Natural killer cell treated with Interleukin-12 subunit alpha and Interleukin-12 subunit beta and Interleukin-15 and Interleukin-18, amount 100 ng/mL, for 72 hours (primary cell): ENCODE measurements around the gene CPM. TPM values are rescaled to one million over a fixed set of nuclear protein-coding genes. Genes with fewer than 3 reads are reported as not detected.

Source experiments
- total RNA-seq, 2 donors: library from RNA; stranded (reverse); gene quantifications; one replicate each; pipeline ENCODE4 v1.2.3, GENCODE V29; 2022

The CPM gene
- total RNA-seq, 2 donors from 2014 or later: 3.7 to 5.3 TPM

Other genes with a start within 250 kb of the CPM start
- gene NUP107, start 246.2 kb downstream of the CPM start, total RNA-seq: 100 to 1,000 TPM in 1 of 2 donors, 10 to 100 TPM in 1; 77.3 to 111 TPM
- gene SLC35E3, start 187.0 kb downstream of the CPM start, total RNA-seq: 10 to 100 TPM in 1 of 2 donors, 1 to 10 TPM in 1; 8.7 to 12.7 TPM
- 100 to 1,000 TPM; 248 to 253 TPM for gene MDM2, start 125.0 kb downstream of the CPM start, total RNA-seq